SK-N-MC (cell line): Measurements from ENCODE around the gene TEX11.
"Not testable (repeated sequence)": the region's sequence is repeated elsewhere in the genome, so short reads cannot be mapped to it uniquely, and the experiment has no call there.

Experiments used
- DNase-seq: peaks from one replicate; pipeline ENCODE4 v3.0.0-alpha.2; 2011; ENCODE audit warnings: low read depth, low spot score
- H3K27ac ChIP-seq: fragments of 200-600 bp; sonication (generic); 2 replicates; pipeline ENCODE4 v1.5.1; 2016; ENCODE audit warnings: mixed run types
- H3K36me3 ChIP-seq: fragments of 200-600 bp; sonication (generic); 2 replicates; pipeline ENCODE4 v1.6.1; 2017; ENCODE audit warnings: antibody characterized with exemption, low read length, mixed read lengths; ENCODE audit not compliant: insufficient read depth
- H3K4me3 ChIP-seq: fragments of 200-600 bp; sonication (generic); 2 replicates; pipeline ENCODE4 v1.5.1; 2016
- H3K9ac ChIP-seq: fragments of 200-600 bp; sonication (generic); 2 replicates; pipeline ENCODE4 v1.8.0; 2017; ENCODE audit warnings: mixed run types, mixed read lengths; ENCODE audit not compliant: insufficient read length
- H3K9me3 ChIP-seq: fragments of 200-600 bp; sonication (generic); 2 replicates; pipeline ENCODE4 v1.6.1; 2017; ENCODE audit warnings: low read depth, mild to moderate bottlenecking, antibody characterized with exemption, low read length, moderate library complexity, mixed read lengths
- EZH2 ChIP-seq: fragments of 200-600 bp; sonication (generic); IDR thresholded peaks from one replicate; pipeline ENCODE4 v1.6.1; 2017; ENCODE audit warnings: antibody characterized with exemption
- FOXP2 ChIP-seq: optimal IDR thresholded peaks from 2 replicates; pipeline ENCODE3; 2011; ENCODE audit warnings: mild to moderate bottlenecking, moderate library complexity; ENCODE audit not compliant: insufficient read depth; ENCODE audit errors: extremely low read length, control extremely low read depth
- POLR2AphosphoS5 ChIP-seq: IDR thresholded peaks from 2 replicates; pipeline ENCODE4 v1.6.1; 2012; ENCODE audit warnings: mild to moderate bottlenecking, low read depth, low read length, borderline replicate concordance

The TEX11 gene

DNA sequence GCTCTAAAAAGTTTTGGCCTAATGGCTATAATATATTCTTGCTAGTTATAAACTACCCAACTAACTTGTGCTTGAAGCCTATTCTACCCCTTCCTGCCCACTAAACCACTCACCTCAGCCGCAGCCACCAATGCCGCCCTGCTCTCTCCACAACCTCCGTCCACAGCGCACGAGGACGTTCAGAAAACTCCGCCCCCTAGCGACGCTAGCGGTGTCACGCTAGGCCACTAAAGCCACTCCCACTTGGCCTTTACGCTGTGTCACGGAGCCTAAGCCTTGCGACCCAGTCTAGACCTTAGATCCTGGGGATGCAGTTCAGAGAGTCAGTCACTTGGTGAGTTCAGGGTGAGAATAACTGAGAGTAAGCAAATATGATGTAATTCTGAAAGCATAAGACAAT is at the start of gene TEX11:
Gene TEX11, minus strand, starts transcription at position 171 of the 400 bp plus-strand sequence. CDS start 922 bp downstream, outside the sequence.
- no peak for DNase-seq
- no peak within 1 kb of the TSS for H3K9ac ChIP-seq
- H3K36me3 ChIP-seq: no peaks in the 10 kb centered on the region
- no peak within 1 kb of the TSS for H3K27ac ChIP-seq
- TF ChIP-seq EZH2 (no peak), FOXP2 (no peak), POLR2AphosphoS5 (no peak)
- H3K4me3 ChIP-seq: no peak within 1 kb of the TSS
- no peaks in the 10 kb centered on the region for H3K9me3 ChIP-seq

DNA sequence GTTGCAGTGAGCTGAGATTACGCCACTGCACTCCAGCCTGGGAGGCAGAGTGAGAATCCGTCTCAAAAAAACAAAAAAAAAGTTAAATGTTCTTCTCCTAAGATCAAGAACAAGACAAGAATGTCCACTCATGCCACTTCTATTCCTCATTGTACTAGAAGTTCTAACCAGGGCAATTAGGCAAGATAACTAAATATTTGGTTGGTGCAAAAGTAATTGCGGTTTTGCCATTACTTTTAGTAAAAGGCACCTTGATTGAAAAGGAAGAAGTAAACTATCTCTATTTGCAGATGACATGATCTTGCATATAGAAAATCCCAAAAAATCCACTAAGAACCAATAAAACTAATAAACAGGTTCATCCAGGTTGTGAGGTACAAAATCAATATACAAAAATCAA is 46.4 kb upstream of the TEX11 start:
- no peak for DNase-seq
- no peaks in the 10 kb centered on the region for H3K36me3 ChIP-seq
- H3K9me3 ChIP-seq: no peaks in the 10 kb centered on the region
- TF ChIP-seq EZH2 (no peak), POLR2AphosphoS5 (no peak), FOXP2 (no peak)
- no peak overlapping the region for H3K9ac ChIP-seq
- H3K27ac ChIP-seq: no peak overlapping the region
- H3K4me3 ChIP-seq: no peak overlapping the region

- Histone ChIP-seq H3K9ac (no peak overlapping the region), H3K9me3 (no peaks in the 10 kb centered on the region), H3K27ac (no peak overlapping the region), H3K4me3 (no peak overlapping the region), H3K36me3 (no peaks in the 10 kb centered on the region)
- no peak for DNase-seq
- TF ChIP-seq POLR2AphosphoS5: no peak
- TF ChIP-seq EZH2: no peak
- no peak for TF ChIP-seq FOXP2
Measured at GRCh38 chrX:70924294-70924911, 15.9 kb upstream of the TEX11 start.

- Histone ChIP-seq H3K4me3 (no peak overlapping the region), H3K27ac (no peak overlapping the region), H3K9me3 (no peaks in the 10 kb centered on the region), H3K9ac (no peak overlapping the region), H3K36me3 (no peaks in the 10 kb centered on the region)
- no peak for DNase-seq
- TF ChIP-seq POLR2AphosphoS5: no peak
- no peak for TF ChIP-seq EZH2
- TF ChIP-seq FOXP2: no peak
Measured at GRCh38 chrX:70922774-70923473, 14.4 kb upstream of the TEX11 start.

GRCh38 chrX:70921709-70922352 is 13.3 kb upstream of the TEX11 start:
- Histone ChIP-seq H3K36me3 (no peaks in the 10 kb centered on the region), H3K9me3 (no peaks in the 10 kb centered on the region), H3K27ac (no peak overlapping the region), H3K4me3 (no peak overlapping the region), H3K9ac (no peak overlapping the region)
- TF ChIP-seq POLR2AphosphoS5 (no peak), EZH2 (no peak), FOXP2 (no peak)
- no peak for DNase-seq

DNA sequence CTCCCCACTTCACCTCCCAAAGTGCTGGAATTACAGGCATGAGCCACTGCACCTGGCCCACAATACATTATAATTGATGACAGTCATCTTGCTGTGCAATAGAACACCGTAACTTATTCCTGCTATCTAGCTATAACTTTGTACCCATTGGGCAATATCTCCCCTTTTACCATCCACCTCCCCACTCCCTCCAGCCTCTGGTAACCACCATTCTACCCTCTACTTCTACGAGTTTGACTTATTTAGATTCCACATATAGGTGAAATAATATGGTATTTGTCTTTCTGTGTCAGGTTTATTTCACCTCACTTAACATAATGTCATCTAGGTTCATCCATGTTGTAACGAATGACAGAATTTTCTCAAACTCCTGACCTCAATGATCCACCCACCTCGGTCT is 8.2 kb upstream of the TEX11 start:
- TF ChIP-seq EZH2 (no peak), FOXP2 (no peak), POLR2AphosphoS5 (no peak)
- Histone ChIP-seq H3K4me3 (no peak overlapping the region), H3K27ac (no peak overlapping the region), H3K9me3 (no peaks in the 10 kb centered on the region), H3K36me3 (no peaks in the 10 kb centered on the region), H3K9ac (no peak overlapping the region)
- DNase-seq: no peak

DNA sequence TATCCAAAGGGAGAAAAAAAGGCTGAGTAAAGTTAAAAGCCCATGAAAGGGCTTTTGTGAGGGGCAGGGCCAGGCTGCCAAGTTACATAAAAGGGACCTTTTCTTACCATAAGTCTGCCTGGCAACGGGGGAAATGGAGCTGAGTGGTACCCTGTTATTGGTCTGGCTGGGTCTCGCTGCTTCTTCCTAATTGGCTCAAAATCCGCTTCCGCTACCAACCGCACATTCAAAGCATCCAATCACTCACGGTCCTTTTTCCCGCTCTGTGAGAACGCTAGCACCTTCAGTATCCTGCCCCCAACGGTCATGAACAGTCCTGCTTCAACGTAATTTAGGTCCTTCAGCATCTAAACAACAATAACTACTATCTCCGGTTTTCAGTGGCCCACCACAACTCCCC is 611 bp downstream of the TEX11 start:
- TF ChIP-seq FOXP2 (no peak), EZH2 (no peak), POLR2AphosphoS5 (no peak)
- no peak for DNase-seq
- no peak overlapping the region for H3K4me3 ChIP-seq
- no peaks in the 10 kb centered on the region for H3K36me3 ChIP-seq
- H3K9me3 ChIP-seq: no peaks in the 10 kb centered on the region
- no peak overlapping the region for H3K27ac ChIP-seq
- no peak overlapping the region for H3K9ac ChIP-seq

DNA sequence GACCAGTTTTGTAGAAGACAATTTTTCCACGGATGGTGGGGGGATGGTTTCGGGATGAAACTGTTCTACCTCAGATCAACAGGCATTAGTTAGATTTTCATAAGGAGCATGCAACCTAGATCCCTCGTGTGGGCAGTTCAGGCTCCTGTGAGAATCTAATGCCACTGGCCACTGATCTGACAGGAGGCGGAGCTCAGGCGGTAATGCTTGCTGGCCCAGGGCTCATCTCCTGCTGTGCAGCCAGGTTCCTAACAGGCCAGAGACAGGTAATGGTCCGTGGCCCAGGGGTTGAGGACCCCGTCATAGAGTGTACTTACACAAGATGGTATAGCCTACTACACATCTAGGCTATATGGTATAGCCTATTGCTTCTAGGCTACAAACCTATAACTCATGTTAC is 7.0 kb downstream of the TEX11 start:
- no peak for DNase-seq
- H3K9ac ChIP-seq: no peak overlapping the region
- H3K36me3 ChIP-seq: no peaks in the 10 kb centered on the region
- H3K4me3 ChIP-seq: no peak overlapping the region
- H3K27ac ChIP-seq: no peak overlapping the region
- no peak for TF ChIP-seq EZH2
- no peak for TF ChIP-seq POLR2AphosphoS5
- no peak for TF ChIP-seq FOXP2
- no peaks in the 10 kb centered on the region for H3K9me3 ChIP-seq

DNA sequence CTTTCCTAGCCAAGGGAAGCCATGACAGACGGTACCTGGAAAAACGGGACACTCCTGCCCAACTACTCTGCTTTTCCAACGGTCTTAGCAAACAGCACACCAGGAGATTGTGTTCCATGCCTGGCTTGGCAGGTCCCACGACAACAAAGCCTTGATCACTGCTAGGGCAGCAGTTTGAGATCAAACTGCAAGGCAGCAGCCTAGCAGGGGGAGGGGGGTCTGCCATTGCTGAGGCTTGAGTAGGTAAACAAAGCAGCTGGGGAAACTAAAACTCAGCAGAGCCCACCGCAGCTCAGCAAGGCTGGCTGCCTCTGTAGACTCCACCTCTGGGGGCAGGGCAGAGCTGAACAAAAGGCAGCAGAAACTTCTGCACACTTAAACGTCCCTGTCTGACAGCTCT is 18.1 kb downstream of the TEX11 start:
- H3K36me3 ChIP-seq, H3K4me3 ChIP-seq, H3K9ac ChIP-seq, H3K9me3 ChIP-seq, H3K27ac ChIP-seq, DNase-seq: not testable (repeated sequence)
